T-helper 1 cell treated with Interleukin-12 subunit alpha and Interleukin-12 subunit beta and Interleukin-4 antibody, amounts not matched to agents 30 ng/mL and 1 ng/mL, for 36 hours (primary cell): ENCODE results near the gene EI24. TPM values are rescaled to one million over a fixed set of nuclear protein-coding genes. Genes with fewer than 3 reads are reported as not detected.
"Not testable (repeated sequence)": the region's sequence is repeated elsewhere in the genome, so short reads cannot be mapped to it uniquely, and the experiment has no call there.

ENCODE experiments used
- intact Hi-C: fragments of 100-400 bp; cut with micrococcal nuclease; formaldehyde crosslinking; loops from one replicate; pipeline ENCODE4 v1.15.1; 2024
- total RNA-seq: library from RNA; stranded (reverse); gene quantifications from 2 replicates; pipeline ENCODE4 v1.2.3, GENCODE V29; 2022

The EI24 gene
- 42.4 and 43.7 TPM in 2 replicates for total RNA-seq

GRCh38 chr11:125568970-125569914 is at the start of gene EI24:
TSS of gene EI24 (plus strand) at chr11:125569477. CDS start at chr11:125572528, 3,051 bp downstream.
- intact Hi-C loops = loop anchor here (1.0 to 10.0 kb wide), 14 partner anchors 23 to 944 kb away; partner anchors contain the start of genes CHEK1, FAM118B, FEZ1 and FOXRED1

- intact Hi-C loops = no loop called here
Measured at GRCh38 chr11:125519860-125520834, 49.1 kb upstream of the EI24 start.

GRCh38 chr11:125525303-125525702 is 44.0 kb upstream of the EI24 start:
- intact Hi-C loops = no loop called here

GRCh38 chr11:125532668-125533067 is 36.6 kb upstream of the EI24 start:
- intact Hi-C loops = no loop called here

- intact Hi-C loops = no loop called here
Measured at GRCh38 chr11:125535585-125535984, 33.7 kb upstream of the EI24 start.

GRCh38 chr11:125536834-125537233 is 32.4 kb upstream of the EI24 start:
- intact Hi-C loops = not testable (repeated sequence)

GRCh38 chr11:125542709-125543108 is 26.6 kb upstream of the EI24 start:
- intact Hi-C loops = no loop called here

GRCh38 chr11:125550780-125551179 is 18.5 kb upstream of the EI24 start:
- intact Hi-C loops = no loop called here

GRCh38 chr11:125551835-125552342 is 17.4 kb upstream of the EI24 start:
- intact Hi-C loops = no loop called here

- intact Hi-C loops = no loop called here
Measured at GRCh38 chr11:125552927-125553326, 16.4 kb upstream of the EI24 start.

- intact Hi-C loops = no loop called here
Measured at GRCh38 chr11:125553357-125553756, 15.9 kb upstream of the EI24 start.

- intact Hi-C loops = no loop called here
Measured at GRCh38 chr11:125554038-125554437, 15.2 kb upstream of the EI24 start.

GRCh38 chr11:125559888-125560287 is 9.4 kb upstream of the EI24 start:
- intact Hi-C loops = loop anchor here (10.0 kb wide), 1 partner anchor 935 kb away; the partner anchor contains the start of gene TBRG1

- intact Hi-C loops = loop anchor here (10.0 kb wide), 1 partner anchor 937 kb away; the partner anchor contains the start of gene TBRG1
Measured at GRCh38 chr11:125561924-125562323, 7.4 kb upstream of the EI24 start.

- intact Hi-C loops = loop anchor here (10.0 kb wide), 1 partner anchor 938 kb away; the partner anchor contains the start of gene TBRG1
Measured at GRCh38 chr11:125562430-125562829, 6.8 kb upstream of the EI24 start.

GRCh38 chr11:125564357-125564756 is 4.9 kb upstream of the EI24 start:
- intact Hi-C loops = loop anchor here (10.0 kb wide), 1 partner anchor 940 kb away; the partner anchor contains the start of gene TBRG1

GRCh38 chr11:125566235-125566634 is 3.0 kb upstream of the EI24 start:
- intact Hi-C loops = loop anchor here (5.0 to 10.0 kb wide), 3 partner anchors 69 to 941 kb away; partner anchors contain the start of genes FEZ1 and TBRG1

GRCh38 chr11:125569915-125570621 is 791 bp downstream of the EI24 start:
- intact Hi-C loops = loop anchor here (1.0 to 10.0 kb wide), 16 partner anchors 22 to 945 kb away; partner anchors contain the start of genes CCDC15, CHEK1, FAM118B and FEZ1

GRCh38 chr11:125570952-125571351 is 1.7 kb downstream of the EI24 start:
- intact Hi-C loops = loop anchor here (1.0 to 5.0 kb wide), 2 partner anchors 460 to 619 kb away; partner anchors contain the start of genes CCDC15 and TMEM218

GRCh38 chr11:125572916-125573315 is 3.6 kb downstream of the EI24 start:
- intact Hi-C loops = loop anchor here (5.0 kb wide), 1 partner anchor 621 kb away; the partner anchor contains the start of gene CCDC15
